Keratinocyte (primary cell): ENCODE results near the gene GDPD5.

Experiments used
- EZH2 ChIP-seq: IDR thresholded peaks from one replicate; pipeline ENCODE4 v1.6.1; 2012; ENCODE audit warnings: inconsistent platforms, mild to moderate bottlenecking, low read length, moderate library complexity
- TF ChIP-seq, protein P1 (sequence below), 3 experiments: IDR thresholded peaks in 1 of 3; conservative IDR thresholded peaks in 1 of 3; optimal IDR thresholded peaks in 1 of 3; 2 replicates in 2 of 3; 3 replicates in 1 of 3; pipeline versions ENCODE3 to v1.5.1; 2011; ENCODE audit warnings: low read length in 3 of 3, mild to moderate bottlenecking in 3 of 3, moderate library complexity in 2 of 3, control low read depth in 1 of 3, inconsistent platforms in 1 of 3; ENCODE audit not compliant: insufficient read depth in 2 of 3; ENCODE audit errors: extremely low read depth in 1 of 3

DNA sequence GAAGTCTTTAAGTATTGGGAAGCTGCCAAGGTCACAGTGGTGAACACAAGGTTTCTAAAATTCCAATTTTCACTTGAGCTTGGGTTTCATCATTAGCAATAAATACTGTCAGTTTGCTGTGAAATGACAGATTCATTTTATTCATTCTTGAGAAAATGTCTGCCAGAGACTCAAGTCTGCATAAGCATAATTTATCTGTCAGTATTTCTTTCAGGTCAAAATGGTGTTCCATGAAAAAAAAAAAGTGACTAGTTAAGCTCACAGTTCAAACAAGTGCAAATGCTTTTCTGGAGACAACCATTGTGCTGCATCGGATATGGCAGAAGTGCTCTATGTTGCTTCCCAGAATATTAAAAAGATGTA is 8.1 kb upstream of the GDPD5 start:
- TF ChIP-seq, protein P1, sequence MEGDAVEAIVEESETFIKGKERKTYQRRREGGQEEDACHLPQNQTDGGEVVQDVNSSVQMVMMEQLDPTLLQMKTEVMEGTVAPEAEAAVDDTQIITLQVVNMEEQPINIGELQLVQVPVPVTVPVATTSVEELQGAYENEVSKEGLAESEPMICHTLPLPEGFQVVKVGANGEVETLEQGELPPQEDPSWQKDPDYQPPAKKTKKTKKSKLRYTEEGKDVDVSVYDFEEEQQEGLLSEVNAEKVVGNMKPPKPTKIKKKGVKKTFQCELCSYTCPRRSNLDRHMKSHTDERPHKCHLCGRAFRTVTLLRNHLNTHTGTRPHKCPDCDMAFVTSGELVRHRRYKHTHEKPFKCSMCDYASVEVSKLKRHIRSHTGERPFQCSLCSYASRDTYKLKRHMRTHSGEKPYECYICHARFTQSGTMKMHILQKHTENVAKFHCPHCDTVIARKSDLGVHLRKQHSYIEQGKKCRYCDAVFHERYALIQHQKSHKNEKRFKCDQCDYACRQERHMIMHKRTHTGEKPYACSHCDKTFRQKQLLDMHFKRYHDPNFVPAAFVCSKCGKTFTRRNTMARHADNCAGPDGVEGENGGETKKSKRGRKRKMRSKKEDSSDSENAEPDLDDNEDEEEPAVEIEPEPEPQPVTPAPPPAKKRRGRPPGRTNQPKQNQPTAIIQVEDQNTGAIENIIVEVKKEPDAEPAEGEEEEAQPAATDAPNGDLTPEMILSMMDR (optimal IDR thresholded peaks at IDR 0.05 in 1 of 3, IDR thresholded peaks at IDR 0.05 in 1 of 3, conservative IDR thresholded peaks at IDR 0.05 in 1 of 3; ENCODE audit: extremely low read depth in 1 of 3, insufficient read depth in 2 of 3, low read length in 3 of 3) = no peak
- no peak for TF ChIP-seq EZH2
